ENCODE measurements around the gene TBCD. TPM values are rescaled to one million over a fixed set of nuclear protein-coding genes. Genes with fewer than 3 reads are reported as not detected.

Gene TBCD
- total and polyA plus RNA-seq, 9 of the 15 experiments (the other 6 are each of a cell fraction or from before 2014, with no cell fraction given): 8.9 to 98.5 (median 28.0) TPM

DNA sequence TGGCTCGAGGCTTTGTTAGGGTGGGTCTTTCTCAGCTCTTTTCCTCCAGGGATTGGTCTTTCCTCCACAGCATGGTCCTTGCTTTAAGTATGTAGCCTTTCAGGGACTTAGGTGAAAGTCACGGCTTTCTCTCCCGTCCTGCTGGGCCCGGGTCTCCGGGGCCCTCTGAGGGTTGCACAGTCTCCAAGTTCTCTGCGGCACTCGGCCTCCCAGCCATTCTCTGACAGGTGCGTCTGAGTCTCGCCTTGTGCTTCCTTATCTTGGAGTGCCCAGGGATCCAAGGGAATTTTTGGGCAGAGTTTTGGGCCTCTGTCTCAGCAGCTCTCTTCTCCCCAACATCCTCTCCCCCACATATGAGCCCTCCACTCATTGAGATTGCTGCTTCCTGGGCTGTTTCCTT, 51.3 kb downstream of the TBCD start:
- CTCF ChIA-PET (ENCODE audit: low intra/inter-chr PET ratio): no interaction called here
- no peak overlapping the region for H2AFZ ChIP-seq (ENCODE audit: low read depth, low read length)
- WGBS (ENCODE audit: insufficient coverage, low coverage, missing lambda C conversion rate): 78% methylated on average over 8 of the region's 9 CpGs
- FAIRE-seq: no peak
- H3K79me2 ChIP-seq (ENCODE audit: control insufficient read depth, insufficient read depth, low read length): peaks cover 6% of the 10 kb centered on the region; the same call in 1 of the 3 replicates
- TF ChIP-seq, protein P1, sequence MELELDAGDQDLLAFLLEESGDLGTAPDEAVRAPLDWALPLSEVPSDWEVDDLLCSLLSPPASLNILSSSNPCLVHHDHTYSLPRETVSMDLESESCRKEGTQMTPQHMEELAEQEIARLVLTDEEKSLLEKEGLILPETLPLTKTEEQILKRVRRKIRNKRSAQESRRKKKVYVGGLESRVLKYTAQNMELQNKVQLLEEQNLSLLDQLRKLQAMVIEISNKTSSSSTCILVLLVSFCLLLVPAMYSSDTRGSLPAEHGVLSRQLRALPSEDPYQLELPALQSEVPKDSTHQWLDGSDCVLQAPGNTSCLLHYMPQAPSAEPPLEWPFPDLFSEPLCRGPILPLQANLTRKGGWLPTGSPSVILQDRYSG (tag; conservative IDR thresholded peaks at IDR 0.05; ENCODE audit: low read depth): no peak
- TF ChIP-seq, protein P2, sequence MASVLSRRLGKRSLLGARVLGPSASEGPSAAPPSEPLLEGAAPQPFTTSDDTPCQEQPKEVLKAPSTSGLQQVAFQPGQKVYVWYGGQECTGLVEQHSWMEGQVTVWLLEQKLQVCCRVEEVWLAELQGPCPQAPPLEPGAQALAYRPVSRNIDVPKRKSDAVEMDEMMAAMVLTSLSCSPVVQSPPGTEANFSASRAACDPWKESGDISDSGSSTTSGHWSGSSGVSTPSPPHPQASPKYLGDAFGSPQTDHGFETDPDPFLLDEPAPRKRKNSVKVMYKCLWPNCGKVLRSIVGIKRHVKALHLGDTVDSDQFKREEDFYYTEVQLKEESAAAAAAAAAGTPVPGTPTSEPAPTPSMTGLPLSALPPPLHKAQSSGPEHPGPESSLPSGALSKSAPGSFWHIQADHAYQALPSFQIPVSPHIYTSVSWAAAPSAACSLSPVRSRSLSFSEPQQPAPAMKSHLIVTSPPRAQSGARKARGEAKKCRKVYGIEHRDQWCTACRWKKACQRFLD (CRISPR knock-in tag; IDR thresholded peaks at IDR 0.05): no peak
- TF ChIP-seq ZNF311 (CRISPR knock-in tag; IDR thresholded peaks at IDR 0.05) (no peak), ZKSCAN3 (CRISPR knock-in tag; IDR thresholded peaks at IDR 0.05) (no peak)
- H3K4me2 ChIP-seq (ENCODE audit: insufficient read depth, low read length): no peak overlapping the region
- no peak overlapping the region for H3K4me3 ChIP-seq
- no peaks in the 10 kb centered on the region for H3K9me3 ChIP-seq (replicated peaks; ENCODE audit: control insufficient read depth, insufficient read depth, low read depth, low read length)
- ATAC-seq: no peak
- no TSS peak for BruUV-seq (replicated peaks)
- no peaks in the 10 kb centered on the region for H3K27me3 ChIP-seq (ENCODE audit: control insufficient read depth in 2 of 2, insufficient read depth in 2 of 2, low read length in 2 of 2)
- no peak for DNase-seq (ENCODE audit: extremely low read depth in 1 of 4, low spot score in 3 of 4)
- no peak overlapping the region for H3K9ac ChIP-seq (ENCODE audit: insufficient read depth in 1 of 2, low read depth in 2 of 2, low read length in 2 of 2)
- no peak overlapping the region for H3K27ac ChIP-seq (ENCODE audit: extremely low read depth, low read depth, low read length)
- no peaks in the 10 kb centered on the region for H4K20me1 ChIP-seq (replicated peaks; ENCODE audit: control insufficient read depth, insufficient read depth, low read length)
- in situ Hi-C loops (cut with MboI) (no loop called here), intact Hi-C loops (cut with micrococcal nuclease) (no loop called here)
- POLR2A ChIA-PET: no interaction called here
- no peaks in the 10 kb centered on the region for H3K9me1 ChIP-seq (ENCODE audit: control insufficient read depth, insufficient read depth, low read length)
- H3K4me1 ChIP-seq (replicated peaks in 1 of 2; ENCODE audit: control insufficient read depth in 2 of 2, insufficient read depth in 2 of 2, low read length in 2 of 2): peaks cover 0 to 15% of the 10 kb centered on the region in 2 experiments; a peak in 1 of 5 replicates
- H3K36me3 ChIP-seq (ENCODE audit: control insufficient read depth, insufficient read depth, low read length): peaks cover 49% of the 10 kb centered on the region; the same call in 2 of the 3 replicates
